ENCODE measurements around the gene HS6ST2. TPM values are rescaled to one million over a fixed set of nuclear protein-coding genes. Genes with fewer than 3 reads are reported as not detected.
"Not testable (repeated sequence)": the region's sequence is repeated elsewhere in the genome, so short reads cannot be mapped to it uniquely, and the experiment has no call there.

HS6ST2 gene
- total RNA-seq, 1 experiment from 2014 or later: 7.4 TPM

- Histone ChIP-seq H3K9me2 (replicated peaks; ENCODE audit: low read length) (no peaks in the 10 kb centered on the region), H3K9ac (ENCODE audit: low read length) (peak overlapping the region; percentile 77), H3K4me3 (ENCODE audit: low read length) (peak overlapping the region; percentile 71), H2AFZ (ENCODE audit: low read length) (no peak overlapping the region), H3K79me2 (ENCODE audit: low read length) (0 out of 2 replicates have a peak, but pooled peaks cover 17% of the 10 kb centered on the region), H3K4me1 (ENCODE audit: insufficient read depth, low read length) (peaks cover 45% of the 10 kb centered on the region), H3K9me3 (ENCODE audit: low read length) (no peaks in the 10 kb centered on the region), H3K27ac (ENCODE audit: low read length) (peak overlapping the region; percentile 97), H3F3A (ENCODE audit: low read length, unreplicated experiment) (no peaks in the 10 kb centered on the region), H3K27me3 (ENCODE audit: low read length) (no peaks in the 10 kb centered on the region), H3K4me2 (ENCODE audit: low read length) (peak overlapping the region; percentile 79), H4K20me1 (ENCODE audit: low read length) (no peaks in the 10 kb centered on the region), H3K36me3 (ENCODE audit: low read depth, low read length) (no peaks in the 10 kb centered on the region)
- no peak for TF ChIP-seq EZH2phosphoT487 (IDR thresholded peaks at IDR 0.05; ENCODE audit: borderline replicate concordance, low read length)
- no peak for TF ChIP-seq CTCF (conservative IDR thresholded peaks at IDR 0.05; ENCODE audit: low read depth, low read length)
- no peak for TF ChIP-seq EZH2 (IDR thresholded peaks at IDR 0.05; ENCODE audit: low read length, unreplicated experiment)
- POLR2A ChIA-PET (ENCODE audit: unreplicated experiment): no interaction called here
- no TSS peak for BruUV-seq (replicated peaks)
- peak; percentile 70 for DNase-seq
- intact Hi-C loops (cut with micrococcal nuclease): loop anchor here (10.0 kb wide), 1 partner anchor 320 kb away; no protein-coding TSS in a partner anchor
- CTCF ChIA-PET: no interaction called here
- ATAC-seq: no peak
These were observed 4.1 kb downstream of the HS6ST2 start for GRCh38 chrX:132954323-132954722.

DNA sequence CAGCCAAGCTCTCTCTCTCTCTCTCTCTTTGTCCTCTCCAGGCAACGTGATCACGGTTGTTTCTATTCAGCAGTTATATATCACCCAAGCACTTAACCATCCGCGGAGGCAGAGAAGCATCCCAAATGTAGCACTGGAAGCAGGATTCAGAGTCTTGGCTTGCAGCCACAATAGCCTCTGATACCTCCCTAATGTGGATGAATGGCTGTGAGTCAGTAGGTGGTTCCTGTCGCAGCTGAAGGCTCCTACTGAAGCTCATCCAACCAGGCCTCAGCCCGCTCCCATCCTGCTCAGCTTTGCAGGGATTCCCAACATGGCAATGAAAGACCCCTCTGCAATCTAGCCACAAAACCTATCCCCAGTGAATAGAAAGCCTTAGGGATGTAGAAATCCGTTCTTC is 5.1 kb downstream of the HS6ST2 start:
- intact Hi-C loops (cut with micrococcal nuclease): loop anchor here (10.0 kb wide), 1 partner anchor 319 kb away; no protein-coding TSS in a partner anchor
- DNase-seq (peak; percentile 84), ATAC-seq (peak; percentile 45)
- no peaks in the 10 kb centered on the region for H3K9me2 ChIP-seq (replicated peaks; ENCODE audit: low read length)
- no peak for TF ChIP-seq CTCF (conservative IDR thresholded peaks at IDR 0.05; ENCODE audit: low read depth, low read length)
- no peak for TF ChIP-seq EZH2phosphoT487 (IDR thresholded peaks at IDR 0.05; ENCODE audit: borderline replicate concordance, low read length)
- TF ChIP-seq EZH2 (IDR thresholded peaks at IDR 0.05; ENCODE audit: low read length, unreplicated experiment): no peak
- H3K9me3 ChIP-seq (ENCODE audit: low read length): no peaks in the 10 kb centered on the region
- CTCF ChIA-PET: no interaction called here
- no peaks in the 10 kb centered on the region for H3F3A ChIP-seq (ENCODE audit: low read length, unreplicated experiment)
- H4K20me1 ChIP-seq (ENCODE audit: low read length): no peaks in the 10 kb centered on the region
- H3K4me2 ChIP-seq (ENCODE audit: low read length): peak overlapping the region; percentile 79
- peaks cover 52% of the 10 kb centered on the region for H3K4me1 ChIP-seq (ENCODE audit: insufficient read depth, low read length)
- H3K36me3 ChIP-seq (ENCODE audit: low read depth, low read length): no peaks in the 10 kb centered on the region
- 0 out of 2 replicates have a peak, but pooled peaks cover 17% of the 10 kb centered on the region for H3K79me2 ChIP-seq (ENCODE audit: low read length)
- no peaks in the 10 kb centered on the region for H3K27me3 ChIP-seq (ENCODE audit: low read length)
- no TSS peak for BruUV-seq (replicated peaks)
- no peak overlapping the region for H3K4me3 ChIP-seq (ENCODE audit: low read length)
- H3K27ac ChIP-seq (ENCODE audit: low read length): peak overlapping the region; percentile 97
- POLR2A ChIA-PET (ENCODE audit: unreplicated experiment): no interaction called here
- peak overlapping the region; percentile 77 for H3K9ac ChIP-seq (ENCODE audit: low read length)
- no peak overlapping the region for H2AFZ ChIP-seq (ENCODE audit: low read length)

GRCh38 chrX:132948648-132949260 is 9.7 kb downstream of the HS6ST2 start:
- Histone ChIP-seq H3K4me1 (ENCODE audit: insufficient read depth, low read length) (peaks cover 36% of the 10 kb centered on the region), H3K36me3 (ENCODE audit: low read depth, low read length) (no peaks in the 10 kb centered on the region), H2AFZ (ENCODE audit: low read length) (no peak overlapping the region), H3K4me3 (ENCODE audit: low read length) (peak overlapping the region; percentile 25; the same call in 1 of the 2 replicates), H3K9ac (ENCODE audit: low read length) (peak overlapping the region; percentile 93), H3K79me2 (ENCODE audit: low read length) (0 out of 2 replicates have a peak, but pooled peaks cover 5% of the 10 kb centered on the region), H3F3A (ENCODE audit: low read length, unreplicated experiment) (no peaks in the 10 kb centered on the region), H3K9me3 (ENCODE audit: low read length) (no peaks in the 10 kb centered on the region), H3K4me2 (ENCODE audit: low read length) (peak overlapping the region; percentile 67), H3K27me3 (ENCODE audit: low read length) (no peaks in the 10 kb centered on the region), H4K20me1 (ENCODE audit: low read length) (no peaks in the 10 kb centered on the region), H3K27ac (ENCODE audit: low read length) (peak overlapping the region; percentile 100), H3K9me2 (replicated peaks; ENCODE audit: low read length) (no peaks in the 10 kb centered on the region; the same call in 1 of the 2 replicates)
- BruUV-seq (replicated peaks): no TSS peak
- peak; percentile 60 for DNase-seq
- CTCF ChIA-PET: no interaction called here
- POLR2A ChIA-PET (ENCODE audit: unreplicated experiment): interaction anchor here (0.5 kb wide), 1 partner anchor 40 kb away, joined by 4 read pairs; no protein-coding TSS in a partner anchor
- TF ChIP-seq CTCF (conservative IDR thresholded peaks at IDR 0.05; ENCODE audit: low read depth, low read length) (peak; percentile 63), EZH2 (IDR thresholded peaks at IDR 0.05; ENCODE audit: low read length, unreplicated experiment) (no peak), EZH2phosphoT487 (IDR thresholded peaks at IDR 0.05; ENCODE audit: borderline replicate concordance, low read length) (no peak)
- ATAC-seq: peak; percentile 75
- intact Hi-C loops (cut with micrococcal nuclease): loop anchor here (5.0 kb wide), 1 partner anchor 71 kb away; no protein-coding TSS in a partner anchor

DNA sequence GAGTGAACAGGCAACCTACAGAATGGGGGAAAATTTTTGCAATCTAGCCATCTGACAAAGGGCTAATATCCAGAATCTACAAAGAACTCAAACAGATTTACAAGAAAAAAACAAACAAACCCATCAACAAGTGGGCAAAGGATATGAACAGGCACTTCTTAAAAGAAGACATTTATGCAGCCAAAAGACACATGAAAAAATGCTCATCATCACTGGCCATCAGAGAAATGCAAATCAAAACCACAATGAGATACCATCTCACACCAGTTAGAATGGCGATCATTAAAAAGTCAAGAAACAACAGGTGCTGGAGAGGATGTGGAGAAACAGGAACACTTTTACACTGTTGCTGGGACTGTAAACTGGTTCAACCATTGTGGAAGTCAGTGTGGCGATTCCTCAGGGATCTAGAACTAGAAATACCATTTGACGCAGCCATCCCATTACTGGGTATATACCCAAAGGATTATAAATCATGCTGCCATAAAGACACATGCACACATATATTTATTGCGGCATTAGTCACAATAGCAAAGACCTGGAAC is 13.3 kb downstream of the HS6ST2 start:
- H3K4me3 ChIP-seq (ENCODE audit: low read length); ATAC-seq; H4K20me1 ChIP-seq (ENCODE audit: low read length); H3K9me2 ChIP-seq (replicated peaks; ENCODE audit: low read length); H3K9ac ChIP-seq (ENCODE audit: low read length); H3K36me3 ChIP-seq (ENCODE audit: low read depth, low read length); H3K27me3 ChIP-seq (ENCODE audit: low read length); H3K4me2 ChIP-seq (ENCODE audit: low read length); H3F3A ChIP-seq (ENCODE audit: low read length, unreplicated experiment); H3K79me2 ChIP-seq (ENCODE audit: low read length); BruUV-seq (replicated peaks); H3K9me3 ChIP-seq (ENCODE audit: low read length); CTCF ChIA-PET; H2AFZ ChIP-seq (ENCODE audit: low read length); POLR2A ChIA-PET (ENCODE audit: unreplicated experiment); H3K27ac ChIP-seq (ENCODE audit: low read length); DNase-seq: not testable (repeated sequence)
- peaks cover 42% of the 10 kb centered on the region for H3K4me1 ChIP-seq (ENCODE audit: insufficient read depth, low read length)
- intact Hi-C loops (cut with micrococcal nuclease): loop anchor here (5.0 kb wide), 1 partner anchor 68 kb away; no protein-coding TSS in a partner anchor
